GM19372 (cell line): ENCODE measurements around the gene FCHSD1.
"Not testable (repeated sequence)": the region's sequence is repeated elsewhere in the genome, so short reads cannot be mapped to it uniquely, and the experiment has no call there.

ENCODE experiments used
- ATAC-seq: cut with Tn5 transposase; IDR thresholded peaks from one replicate; pipeline ENCODE4 v1.9.1; 2021; ENCODE audit warnings: mild to moderate bottlenecking, low read depth, moderate library complexity; ENCODE audit not compliant: unreplicated experiment

The FCHSD1 gene

DNA sequence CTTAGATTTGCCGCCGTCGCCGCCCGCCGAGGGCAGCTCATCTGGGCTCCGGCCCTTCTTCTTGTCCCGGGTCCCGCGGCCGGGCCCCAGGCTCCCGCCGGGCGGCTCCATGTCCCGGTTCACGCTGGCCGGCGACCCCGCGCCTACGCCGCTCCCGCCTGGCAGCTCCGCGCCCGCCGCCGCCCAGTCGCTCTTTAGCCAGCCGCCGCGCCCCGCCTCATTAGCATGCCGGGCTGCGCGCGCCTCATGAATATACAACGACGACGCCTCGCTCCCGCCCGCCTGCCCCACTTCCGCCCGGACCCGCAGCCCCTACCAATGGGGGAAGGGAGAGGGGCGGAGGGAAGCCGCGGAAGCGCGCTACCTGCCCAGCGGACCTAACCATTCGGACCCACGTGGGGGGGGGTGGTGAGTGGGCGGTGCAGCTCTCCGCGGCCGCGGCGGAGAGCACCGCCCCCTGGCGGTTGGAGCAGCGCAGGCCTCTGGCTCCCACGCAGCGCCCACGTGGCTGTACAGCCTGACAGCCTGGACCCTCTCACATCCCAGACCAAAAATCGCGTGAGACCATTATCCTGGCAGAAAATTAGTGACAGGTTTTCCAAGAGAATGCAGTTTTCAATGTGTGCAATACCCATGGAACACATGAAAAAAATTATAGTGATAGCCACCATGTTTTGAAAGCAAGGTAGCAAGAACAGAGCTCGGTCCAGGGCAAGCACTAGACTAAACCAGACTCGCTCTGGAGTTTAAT lies 32.2 kb downstream of the FCHSD1 start, which contains the start of gene DIAPH1:
Gene DIAPH1 (minus strand): TSS at position 197 of the 751 bp plus-strand sequence. CDS start 86 bp downstream, at position 111.
- ATAC-seq, result peak; percentile 78

- ATAC-seq, result peak; percentile 25
Measured at GRCh38 chr5:141618030-141618803, 33.0 kb downstream of the FCHSD1 start.

- ATAC-seq, result no peak
Measured at GRCh38 chr5:141617682-141618029, 33.6 kb downstream of the FCHSD1 start.

- no peak for ATAC-seq
Measured at GRCh38 chr5:141617128-141617527, 34.1 kb downstream of the FCHSD1 start.

GRCh38 chr5:141615991-141616720 lies 35.1 kb downstream of the FCHSD1 start:
- ATAC-seq, result no peak

- no peak for ATAC-seq
Measured at GRCh38 chr5:141613344-141613743, 37.9 kb downstream of the FCHSD1 start.

- no peak for ATAC-seq
Measured at GRCh38 chr5:141611289-141611688, 39.9 kb downstream of the FCHSD1 start.

DNA sequence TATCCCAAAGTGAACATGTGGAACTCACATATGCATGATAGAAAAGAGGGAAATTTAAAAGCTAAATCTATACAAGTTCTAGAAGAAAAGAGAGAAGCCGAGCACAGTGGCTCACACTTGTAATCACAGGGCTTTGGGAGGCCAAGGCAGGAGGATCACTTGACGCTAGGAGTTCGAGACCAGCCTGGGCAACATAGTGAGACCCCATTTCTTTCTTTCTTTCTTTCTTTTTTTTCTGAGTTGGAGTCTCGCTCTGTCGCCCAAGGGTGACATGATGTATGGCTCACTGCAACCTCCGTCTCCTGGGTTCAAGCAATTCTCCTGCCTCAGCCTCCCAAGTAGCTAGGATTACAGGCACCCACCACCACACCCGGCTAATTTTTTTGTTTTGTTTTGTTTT lies 41.3 kb downstream of the FCHSD1 start:
- not testable (repeated sequence) for ATAC-seq

DNA sequence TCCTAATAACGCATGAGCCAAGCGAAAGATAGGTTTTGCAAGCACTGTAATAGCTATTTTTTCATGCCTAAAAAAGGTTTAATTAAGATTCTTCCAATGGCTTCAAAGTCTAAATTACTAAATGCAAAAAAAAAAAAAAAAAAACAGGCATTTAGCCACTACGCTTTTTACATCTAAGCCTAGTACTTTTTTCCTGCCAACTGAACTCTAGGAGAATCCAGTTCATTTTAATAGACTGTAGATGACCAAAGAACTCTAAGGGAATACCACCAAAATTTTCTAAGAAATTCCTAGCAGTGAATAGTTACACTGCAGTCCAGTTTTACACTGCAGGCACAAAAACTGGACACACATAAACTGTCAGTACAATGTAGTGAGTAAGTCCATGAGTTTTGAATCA lies 42.2 kb downstream of the FCHSD1 start:
- no peak for ATAC-seq

DNA sequence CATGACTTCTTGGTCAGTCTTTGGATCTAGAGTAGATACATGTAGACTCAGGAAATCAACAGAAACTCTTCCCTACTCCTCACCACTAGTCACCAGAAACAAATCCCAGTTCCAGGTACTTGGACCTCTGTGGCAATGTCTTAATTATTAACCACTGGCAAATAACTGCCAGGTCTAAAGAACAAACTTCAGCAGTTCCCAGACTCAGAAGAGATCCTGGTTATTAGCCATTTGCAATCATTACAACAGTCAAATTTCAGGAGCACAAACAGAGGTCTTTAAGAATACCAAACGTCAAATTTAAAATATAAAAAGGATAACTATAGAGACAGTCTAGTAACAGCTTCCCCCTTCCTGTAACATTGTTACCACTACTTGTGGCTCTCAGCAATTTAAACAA lies 42.7 kb downstream of the FCHSD1 start:
- no peak for ATAC-seq

GRCh38 chr5:141608046-141608445 lies 43.2 kb downstream of the FCHSD1 start:
- no peak for ATAC-seq

GRCh38 chr5:141605523-141606277 lies 45.5 kb downstream of the FCHSD1 start:
- peak; percentile 99 for ATAC-seq

- no peak for ATAC-seq
Measured at GRCh38 chr5:141603923-141604717, 47.1 kb downstream of the FCHSD1 start.

DNA sequence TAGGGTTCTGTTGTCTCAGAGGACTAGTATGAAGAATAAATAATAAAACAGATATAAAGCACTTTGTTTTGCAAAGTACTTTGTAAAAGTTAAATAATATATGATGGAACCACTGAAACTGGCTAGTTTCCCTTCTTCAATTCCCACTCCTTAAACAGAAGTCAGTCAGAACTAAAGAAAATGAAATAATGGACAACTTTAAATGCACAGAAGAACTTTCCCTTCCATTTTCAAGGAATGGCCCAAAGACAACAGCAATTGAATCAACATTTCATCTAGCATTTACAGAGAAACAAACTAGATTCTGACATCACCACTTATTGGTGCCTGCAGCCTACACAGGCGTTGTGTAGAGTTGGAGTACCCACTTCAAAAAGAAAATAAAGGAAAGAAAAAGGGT lies 48.6 kb downstream of the FCHSD1 start:
- ATAC-seq, result no peak

- ATAC-seq, result no peak
Measured at GRCh38 chr5:141598391-141599345, 52.5 kb downstream of the FCHSD1 start.

DNA sequence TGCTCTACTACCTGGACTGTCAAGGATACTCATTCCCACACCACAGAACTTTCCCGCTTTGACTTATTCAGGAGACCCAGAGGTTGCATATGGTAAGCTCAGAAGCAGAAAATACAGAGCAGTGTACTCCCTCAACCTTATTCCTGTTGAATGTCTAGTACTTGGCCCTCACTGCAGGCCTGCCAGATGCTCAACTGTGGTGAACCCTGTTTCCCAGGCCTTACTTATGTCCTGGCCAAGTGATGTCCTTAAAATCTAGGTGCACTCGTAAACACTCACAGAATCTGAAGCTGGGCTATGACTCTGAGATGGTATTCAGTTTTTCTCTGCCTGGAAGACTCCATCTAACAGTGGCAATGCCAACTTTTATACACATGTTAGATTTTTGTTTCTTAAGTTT lies 53.4 kb downstream of the FCHSD1 start:
- ATAC-seq, result no peak

DNA sequence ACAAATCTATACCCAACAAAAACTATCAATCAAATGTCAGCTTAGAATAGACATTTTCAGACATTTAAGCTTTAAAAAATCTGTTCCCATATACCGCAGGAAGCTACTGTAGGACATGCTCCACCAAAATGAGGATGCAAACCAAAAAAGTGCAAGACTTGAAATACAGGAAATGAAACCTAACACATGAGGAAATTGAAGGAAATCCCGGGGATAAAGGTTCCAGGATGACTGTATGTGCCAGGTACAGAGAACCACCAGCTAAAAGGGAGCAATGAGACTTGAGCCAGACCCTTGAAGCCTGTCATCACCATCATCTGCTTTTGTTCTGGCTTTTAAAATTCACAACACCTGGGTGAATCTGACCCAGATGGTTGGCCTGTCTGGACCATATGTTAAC lies 53.8 kb downstream of the FCHSD1 start:
- no peak for ATAC-seq

- ATAC-seq, result no peak
Measured at GRCh38 chr5:141596867-141597266, 54.4 kb downstream of the FCHSD1 start.

DNA sequence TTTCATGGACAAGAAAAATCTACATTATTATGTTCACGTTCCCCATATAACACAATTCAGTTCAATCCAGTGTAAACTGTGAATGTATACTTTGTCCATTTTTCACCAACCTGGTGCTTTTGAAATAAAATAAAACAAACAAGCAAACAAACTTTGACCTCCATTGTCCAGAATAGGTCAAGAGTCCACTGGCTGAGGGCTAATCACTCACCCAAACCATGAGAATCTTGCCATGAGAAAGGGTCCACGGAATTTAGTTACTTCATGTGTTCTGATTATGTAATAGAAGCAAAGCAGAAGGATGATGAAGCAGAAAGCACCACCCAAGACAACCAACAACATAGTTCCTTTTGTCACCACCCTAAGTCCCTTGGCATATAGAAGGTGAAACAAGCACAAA lies 61.1 kb downstream of the FCHSD1 start:
- ATAC-seq, result no peak
